GM18498 (cell line): ENCODE measurements around the gene NLRP1.

Experiments
- ATAC-seq: cut with Tn5 transposase; IDR thresholded peaks from one replicate; pipeline ENCODE4 v1.9.1; 2021; ENCODE audit warnings: mild to moderate bottlenecking, moderate library complexity; ENCODE audit not compliant: unreplicated experiment

NLRP1 gene

GRCh38 chr17:5485270-5486205 is 98.8 kb downstream of the NLRP1 start, which contains the start of gene DERL2:
TSS of gene DERL2 (minus strand) at chr17:5486178. CDS start at chr17:5486161, 17 bp downstream.
- peak; percentile 24 for ATAC-seq

GRCh38 chr17:5481451-5481850 is 102.9 kb downstream of the NLRP1 start:
- no peak for ATAC-seq

- no peak for ATAC-seq
Measured at GRCh38 chr17:5480962-5481361, 103.3 kb downstream of the NLRP1 start.

GRCh38 chr17:5478992-5479391 is 105.3 kb downstream of the NLRP1 start:
- ATAC-seq: no peak

- ATAC-seq: no peak
Measured at GRCh38 chr17:5473906-5474305, 110.4 kb downstream of the NLRP1 start.

GRCh38 chr17:5472511-5472910 is 111.8 kb downstream of the NLRP1 start:
- ATAC-seq: no peak

- peak; percentile 12 for ATAC-seq
Measured at GRCh38 chr17:5468075-5468473, 116.2 kb downstream of the NLRP1 start.

- ATAC-seq: no peak
Measured at GRCh38 chr17:5467416-5467815, 116.9 kb downstream of the NLRP1 start.

GRCh38 chr17:5466295-5466694 is 118.0 kb downstream of the NLRP1 start:
- no peak for ATAC-seq

- no peak for ATAC-seq
Measured at GRCh38 chr17:5464717-5465507, 119.4 kb downstream of the NLRP1 start.
